D721Med (cell line): ENCODE data around the gene SPARC.
"Not testable (repeated sequence)": the region's sequence is repeated elsewhere in the genome, so short reads cannot be mapped to it uniquely, and the experiment has no call there.

Source experiments
- DNase-seq: peaks from one replicate; pipeline ENCODE4 v3.0.0; 2011; ENCODE audit warnings: low spot score; ENCODE audit not compliant: insufficient read length
- FAIRE-seq: peaks from 2 replicates; lab custom pipeline; 2011; peaks lifted over from hg19 to GRCh38; lab: Jason Lieb, UNC
- TF ChIP-seq, protein P1 (sequence below): IDR thresholded peaks from 2 replicates; pipeline ENCODE4 v1.5.1; 2012; ENCODE audit warnings: mild to moderate bottlenecking, control low read depth; ENCODE audit not compliant: insufficient read depth; ENCODE audit errors: missing control alignments

Gene SPARC

DNA sequence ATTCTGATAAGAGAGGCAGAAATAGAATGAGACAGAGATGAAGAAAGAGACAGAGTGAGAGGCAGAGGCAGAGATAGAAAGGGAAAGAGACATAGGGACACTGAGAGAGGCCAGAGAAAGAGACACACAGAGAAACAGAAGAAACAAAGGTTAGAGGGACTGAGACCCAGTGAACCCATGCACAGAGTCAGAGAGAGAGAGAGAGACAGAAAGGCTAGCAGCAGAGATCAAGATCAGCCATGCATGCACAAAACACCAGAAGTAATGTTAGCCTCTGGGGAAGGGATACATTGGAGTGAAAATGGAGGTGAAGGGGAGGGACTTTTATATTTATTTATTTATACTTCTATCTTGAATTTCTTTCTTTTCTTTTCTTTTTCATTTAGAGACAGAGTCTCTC, 14.1 kb upstream of the SPARC start:
- TF ChIP-seq, protein P1, sequence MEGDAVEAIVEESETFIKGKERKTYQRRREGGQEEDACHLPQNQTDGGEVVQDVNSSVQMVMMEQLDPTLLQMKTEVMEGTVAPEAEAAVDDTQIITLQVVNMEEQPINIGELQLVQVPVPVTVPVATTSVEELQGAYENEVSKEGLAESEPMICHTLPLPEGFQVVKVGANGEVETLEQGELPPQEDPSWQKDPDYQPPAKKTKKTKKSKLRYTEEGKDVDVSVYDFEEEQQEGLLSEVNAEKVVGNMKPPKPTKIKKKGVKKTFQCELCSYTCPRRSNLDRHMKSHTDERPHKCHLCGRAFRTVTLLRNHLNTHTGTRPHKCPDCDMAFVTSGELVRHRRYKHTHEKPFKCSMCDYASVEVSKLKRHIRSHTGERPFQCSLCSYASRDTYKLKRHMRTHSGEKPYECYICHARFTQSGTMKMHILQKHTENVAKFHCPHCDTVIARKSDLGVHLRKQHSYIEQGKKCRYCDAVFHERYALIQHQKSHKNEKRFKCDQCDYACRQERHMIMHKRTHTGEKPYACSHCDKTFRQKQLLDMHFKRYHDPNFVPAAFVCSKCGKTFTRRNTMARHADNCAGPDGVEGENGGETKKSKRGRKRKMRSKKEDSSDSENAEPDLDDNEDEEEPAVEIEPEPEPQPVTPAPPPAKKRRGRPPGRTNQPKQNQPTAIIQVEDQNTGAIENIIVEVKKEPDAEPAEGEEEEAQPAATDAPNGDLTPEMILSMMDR: no peak
- DNase-seq (no peak), FAIRE-seq (no peak)

DNA sequence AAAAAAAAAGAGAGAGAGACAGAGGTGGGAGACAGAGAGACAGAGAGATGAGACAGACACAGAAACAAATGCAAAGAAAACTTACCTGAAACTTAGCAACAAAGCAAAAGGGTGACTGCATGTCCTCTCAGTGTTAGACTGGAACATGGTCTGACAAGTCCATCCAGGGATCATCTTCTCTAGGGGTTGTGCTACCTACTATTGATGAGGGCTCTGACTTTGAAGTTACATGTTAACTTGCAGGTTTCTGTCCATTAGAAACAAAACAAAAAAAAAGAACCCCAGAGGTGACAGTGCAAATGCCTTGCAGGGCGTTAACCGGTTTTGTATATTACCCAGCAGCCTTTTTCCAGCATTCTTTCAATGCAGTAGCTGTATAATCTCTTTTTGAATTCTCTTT, 13.6 kb upstream of the SPARC start:
- DNase-seq: no peak
- FAIRE-seq: no peak
- TF ChIP-seq, protein P1: no peak

DNA sequence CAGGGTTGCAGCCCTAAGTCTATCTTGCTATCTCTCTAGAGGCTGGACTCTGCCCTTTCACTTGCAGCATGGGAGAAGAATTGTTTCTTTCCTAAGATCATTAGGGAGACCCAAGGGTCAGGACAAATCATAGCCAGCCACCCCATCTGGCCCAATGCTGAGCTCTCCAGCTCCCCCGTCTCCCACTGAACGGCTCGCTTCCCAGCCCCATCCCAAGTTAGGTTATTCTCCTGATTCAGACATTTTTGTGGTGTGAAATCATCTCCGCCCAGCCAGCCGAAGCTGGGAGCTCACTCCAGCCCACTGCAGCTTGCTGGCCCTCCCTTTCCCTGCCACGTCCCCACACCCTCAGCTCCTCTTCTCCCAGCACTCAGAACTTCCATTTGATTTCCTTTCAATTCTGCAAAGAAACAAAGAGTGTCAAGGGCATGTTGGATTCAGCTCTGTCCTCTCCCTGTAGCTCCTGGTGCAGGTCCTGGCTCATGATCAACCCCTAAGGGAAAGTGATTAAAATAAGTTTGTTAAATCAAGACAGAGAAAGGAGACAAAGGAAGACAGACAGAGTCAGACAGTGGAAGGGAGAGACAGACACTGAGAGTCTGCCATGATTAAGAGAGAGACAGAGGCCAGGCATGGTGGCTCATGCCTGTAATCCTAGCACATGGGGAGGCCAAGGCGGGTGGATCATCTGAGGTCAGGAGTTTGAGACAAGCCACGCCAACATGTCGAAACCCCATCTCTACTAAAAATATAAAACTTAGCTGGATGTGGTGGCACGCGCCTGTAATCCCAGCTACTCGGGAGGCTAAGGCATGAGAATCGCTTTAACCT, 12.6 kb upstream of the SPARC start:
- FAIRE-seq (no peak), DNase-seq (no peak)
- TF ChIP-seq, protein P1: no peak

DNA sequence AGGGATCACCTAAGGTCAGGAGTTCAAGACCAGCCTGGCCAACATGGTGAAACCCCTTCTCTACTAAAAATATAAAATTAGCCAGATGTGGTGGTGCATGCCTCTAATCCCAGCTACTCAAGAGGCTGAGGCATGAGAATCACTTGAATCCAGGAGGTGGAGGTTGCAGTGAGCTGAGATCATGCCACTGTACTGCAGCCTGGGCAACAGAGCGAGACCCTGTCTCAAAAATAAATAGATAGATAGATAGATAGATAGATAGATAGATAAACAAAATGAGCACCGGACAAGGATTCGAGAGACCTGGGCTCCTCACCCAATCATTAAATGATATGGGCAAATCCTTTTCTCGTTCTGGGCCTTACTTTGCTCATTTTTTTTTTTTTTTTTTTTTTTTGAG, 11.4 kb upstream of the SPARC start:
- FAIRE-seq, DNase-seq: not testable (repeated sequence)

DNA sequence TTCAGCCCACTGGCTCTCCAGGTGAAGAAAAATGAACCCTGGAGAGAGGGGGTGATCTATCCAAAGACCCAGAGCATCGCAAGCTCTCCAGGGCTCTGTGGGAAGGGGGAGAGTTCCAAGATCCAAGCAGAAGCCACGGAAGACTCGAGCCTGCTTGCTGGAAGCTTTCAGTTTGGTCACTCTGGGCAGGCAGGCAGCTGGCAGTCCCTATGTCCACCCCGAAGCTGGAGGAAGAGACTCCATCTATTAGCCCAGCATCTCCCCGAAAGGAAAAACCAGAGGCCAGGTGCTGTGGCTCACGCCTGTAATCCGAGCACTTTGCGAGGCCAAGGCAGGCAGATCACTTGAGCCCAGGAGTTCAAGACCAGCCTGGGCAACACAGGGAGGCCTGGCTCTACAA, 10.7 kb upstream of the SPARC start:
- TF ChIP-seq, protein P1: no peak
- no peak for DNase-seq
- FAIRE-seq: no peak

DNA sequence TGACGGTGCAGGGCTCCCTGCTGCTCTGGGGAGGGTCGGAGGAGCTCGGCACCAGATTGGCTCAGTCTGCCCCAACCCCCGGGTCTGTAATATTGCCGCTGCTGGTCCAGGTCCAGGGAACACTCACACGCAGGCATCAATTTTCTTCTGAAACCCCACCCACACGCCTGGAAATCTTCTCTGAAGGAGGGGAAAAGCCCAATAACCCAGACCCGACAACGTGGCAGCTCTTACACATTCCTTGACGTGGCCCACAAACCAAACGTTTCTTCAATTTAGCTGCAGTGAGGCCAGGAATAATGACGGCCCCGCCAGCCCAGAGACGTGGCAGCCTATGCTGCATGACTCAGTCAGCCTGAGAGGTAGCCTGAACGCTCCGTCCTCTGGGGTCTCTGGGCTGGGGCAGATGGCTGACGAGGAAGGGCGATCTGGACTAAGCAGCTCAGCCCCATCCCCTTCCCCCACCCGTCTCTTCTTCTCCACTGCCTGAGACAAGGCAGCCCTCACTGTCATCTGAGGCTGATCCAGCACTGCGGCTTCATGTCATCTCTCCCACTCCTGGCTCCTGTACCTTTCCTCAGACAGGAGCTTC, 9.9 kb upstream of the SPARC start:
- FAIRE-seq (no peak), DNase-seq (no peak)
- TF ChIP-seq, protein P1: no peak

DNA sequence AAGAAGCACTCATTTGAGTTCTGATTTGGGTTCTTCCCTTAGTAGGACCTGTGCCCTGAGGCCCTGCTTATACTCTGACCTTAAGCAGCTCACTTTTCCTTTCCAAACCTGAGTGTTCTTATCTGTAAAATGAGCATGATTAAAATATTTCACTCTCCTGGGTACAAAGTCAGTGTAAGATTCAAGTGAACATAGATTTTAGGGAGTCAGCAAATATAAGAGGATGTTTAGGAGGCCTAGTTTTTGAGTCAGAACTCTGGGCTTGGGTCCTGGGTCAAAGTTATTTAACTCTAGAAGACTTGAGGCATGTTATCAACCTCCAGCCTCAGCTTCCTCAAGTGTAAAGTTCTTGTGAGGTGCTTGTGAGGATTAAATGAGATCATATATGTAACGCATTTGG, 8.7 kb upstream of the SPARC start:
- TF ChIP-seq, protein P1: no peak
- FAIRE-seq: no peak
- no peak for DNase-seq
